Stimulated activated effector memory CD8-positive, alpha-beta T cell treated with anti-CD3 and anti-CD28 coated beads, Interleukin-12 subunit alpha, Interleukin-12 subunit beta, amount 100 ng/mL, for 72 hours (primary cell): ENCODE measurements around the gene C1QTNF7.

ENCODE experiments used
- ATAC-seq: fragments of 150-1000 bp; cut with Tn5 transposase; 2 replicates; pipeline ENCODE4 v1.10.0; 2021
- DNase-seq, 2 donors: peaks; one replicate each; pipeline ENCODE4 v3.0.0; 2021 to 2022; ENCODE audit warnings: low spot score in 2 of 2
- H3K27ac Mint-ChIP-seq: one replicate; pipeline ENCODE4 v1.8.0; 2022; ENCODE audit warnings: mild to moderate bottlenecking, mixed read lengths
- H3K36me3 Mint-ChIP-seq: one replicate; pipeline ENCODE4 v1.8.0; 2022; ENCODE audit warnings: mild to moderate bottlenecking, mixed read lengths
- H3K4me1 Mint-ChIP-seq: one replicate; pipeline ENCODE4 v1.8.0; 2022; ENCODE audit warnings: mixed read lengths
- H3K4me3 Mint-ChIP-seq: one replicate; pipeline ENCODE4 v1.8.0; 2022; ENCODE audit warnings: mild to moderate bottlenecking, mixed read lengths
- H3K9me3 Mint-ChIP-seq: one replicate; pipeline ENCODE4 v1.8.0; 2022; ENCODE audit warnings: mixed read lengths

Gene C1QTNF7

GRCh38 chr4:15402146-15402545 is 25.7 kb upstream of the C1QTNF7 start:
- H3K9me3 Mint-ChIP-seq, result no peaks in the 10 kb centered on the region
- H3K27ac Mint-ChIP-seq, result no peak overlapping the region
- no peak overlapping the region for H3K4me3 Mint-ChIP-seq
- H3K36me3 Mint-ChIP-seq, result no peaks in the 10 kb centered on the region
- ATAC-seq, result no peak
- peaks cover 15% of the 10 kb centered on the region for H3K4me1 Mint-ChIP-seq
- no peak for DNase-seq

- Mint-ChIP-seq H3K4me1 (peaks cover 15% of the 10 kb centered on the region), H3K4me3 (no peak overlapping the region), H3K27ac (peak overlapping the region; percentile 55), H3K36me3 (no peaks in the 10 kb centered on the region), H3K9me3 (no peaks in the 10 kb centered on the region)
- DNase-seq (no peak), ATAC-seq (no peak)
Observed at GRCh38 chr4:15402974-15403373, 24.9 kb upstream of the C1QTNF7 start.

DNA sequence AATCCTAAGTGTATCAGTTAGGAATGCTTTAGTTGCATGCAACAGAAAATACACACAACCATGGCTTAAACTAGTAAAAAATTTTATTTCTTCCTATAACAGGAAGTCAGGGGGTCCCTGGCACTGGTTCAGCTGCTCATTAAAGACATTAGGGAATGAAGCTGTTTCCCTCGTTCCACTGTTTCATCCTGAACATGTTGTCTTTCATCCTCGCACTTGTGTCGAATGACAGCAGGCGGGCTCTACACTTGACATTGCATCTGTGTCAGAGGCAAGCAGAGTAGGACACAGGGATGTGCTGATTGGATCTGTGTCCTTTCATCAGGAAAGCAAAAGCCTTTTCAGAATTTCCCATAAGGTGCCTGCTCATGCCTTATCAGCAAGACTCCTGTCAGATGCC is 22.8 kb upstream of the C1QTNF7 start:
- H3K27ac Mint-ChIP-seq, result no peak overlapping the region
- no peak overlapping the region for H3K4me3 Mint-ChIP-seq
- peaks cover 15% of the 10 kb centered on the region for H3K4me1 Mint-ChIP-seq
- ATAC-seq (no peak), DNase-seq (no peak)
- no peaks in the 10 kb centered on the region for H3K9me3 Mint-ChIP-seq
- no peaks in the 10 kb centered on the region for H3K36me3 Mint-ChIP-seq

- Mint-ChIP-seq H3K4me3 (peak overlapping the region; percentile 17), H3K27ac (peak overlapping the region; percentile 29), H3K4me1 (peaks cover 30% of the 10 kb centered on the region), H3K9me3 (no peaks in the 10 kb centered on the region), H3K36me3 (no peaks in the 10 kb centered on the region)
- DNase-seq (no peak), ATAC-seq (peak; percentile 55)
Observed at GRCh38 chr4:15410750-15411149, 17.1 kb upstream of the C1QTNF7 start.

- no peaks in the 10 kb centered on the region for H3K36me3 Mint-ChIP-seq
- no peak for DNase-seq
- H3K9me3 Mint-ChIP-seq, result no peaks in the 10 kb centered on the region
- H3K27ac Mint-ChIP-seq, result no peak overlapping the region
- peaks cover 30% of the 10 kb centered on the region for H3K4me1 Mint-ChIP-seq
- H3K4me3 Mint-ChIP-seq, result no peak overlapping the region
- ATAC-seq, result no peak
Observed at GRCh38 chr4:15412461-15412860, 15.4 kb upstream of the C1QTNF7 start.

DNA sequence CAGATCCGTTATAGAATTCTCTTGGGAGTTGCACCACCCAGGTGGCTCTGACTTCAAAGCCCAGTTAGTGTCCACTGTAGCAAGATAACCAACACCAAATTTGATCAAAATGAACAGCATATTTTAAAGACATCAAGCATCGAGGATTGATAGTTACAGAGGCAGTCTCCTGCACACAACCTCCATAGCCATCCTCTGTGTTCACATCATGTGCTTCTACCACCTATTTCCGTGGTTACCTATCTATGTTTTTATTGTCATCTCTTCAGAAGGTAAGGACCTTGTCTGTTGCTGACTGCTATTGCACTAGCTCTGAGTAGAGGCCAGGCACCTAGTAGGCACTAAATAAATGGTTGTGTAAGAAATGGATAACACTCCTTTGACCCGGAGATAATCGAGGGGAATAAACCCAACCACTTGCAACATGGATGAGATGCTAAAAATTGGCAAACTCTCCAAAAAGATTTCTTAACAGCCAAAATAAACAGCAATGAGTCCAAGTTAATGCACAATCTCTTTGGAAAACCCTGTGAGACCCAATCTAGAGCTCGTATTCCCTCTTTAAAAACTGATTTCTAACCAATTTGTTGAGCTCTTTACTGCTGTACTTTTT is 14.7 kb upstream of the C1QTNF7 start:
- Mint-ChIP-seq H3K4me3 (no peak overlapping the region), H3K27ac (no peak overlapping the region), H3K36me3 (no peaks in the 10 kb centered on the region), H3K4me1 (peaks cover 30% of the 10 kb centered on the region), H3K9me3 (no peaks in the 10 kb centered on the region)
- DNase-seq, result no peak
- no peak for ATAC-seq

GRCh38 chr4:15413623-15414019 is 14.2 kb upstream of the C1QTNF7 start:
- no peaks in the 10 kb centered on the region for H3K36me3 Mint-ChIP-seq
- peaks cover 30% of the 10 kb centered on the region for H3K4me1 Mint-ChIP-seq
- H3K4me3 Mint-ChIP-seq, result no peak overlapping the region
- DNase-seq, result no peak
- no peak overlapping the region for H3K27ac Mint-ChIP-seq
- peak; percentile 61 for ATAC-seq
- no peaks in the 10 kb centered on the region for H3K9me3 Mint-ChIP-seq

- no peak overlapping the region for H3K4me3 Mint-ChIP-seq
- peaks cover 30% of the 10 kb centered on the region for H3K4me1 Mint-ChIP-seq
- no peak for ATAC-seq
- H3K36me3 Mint-ChIP-seq, result no peaks in the 10 kb centered on the region
- no peaks in the 10 kb centered on the region for H3K9me3 Mint-ChIP-seq
- no peak for DNase-seq
- no peak overlapping the region for H3K27ac Mint-ChIP-seq
Observed at GRCh38 chr4:15414551-15415091, 13.2 kb upstream of the C1QTNF7 start.

DNA sequence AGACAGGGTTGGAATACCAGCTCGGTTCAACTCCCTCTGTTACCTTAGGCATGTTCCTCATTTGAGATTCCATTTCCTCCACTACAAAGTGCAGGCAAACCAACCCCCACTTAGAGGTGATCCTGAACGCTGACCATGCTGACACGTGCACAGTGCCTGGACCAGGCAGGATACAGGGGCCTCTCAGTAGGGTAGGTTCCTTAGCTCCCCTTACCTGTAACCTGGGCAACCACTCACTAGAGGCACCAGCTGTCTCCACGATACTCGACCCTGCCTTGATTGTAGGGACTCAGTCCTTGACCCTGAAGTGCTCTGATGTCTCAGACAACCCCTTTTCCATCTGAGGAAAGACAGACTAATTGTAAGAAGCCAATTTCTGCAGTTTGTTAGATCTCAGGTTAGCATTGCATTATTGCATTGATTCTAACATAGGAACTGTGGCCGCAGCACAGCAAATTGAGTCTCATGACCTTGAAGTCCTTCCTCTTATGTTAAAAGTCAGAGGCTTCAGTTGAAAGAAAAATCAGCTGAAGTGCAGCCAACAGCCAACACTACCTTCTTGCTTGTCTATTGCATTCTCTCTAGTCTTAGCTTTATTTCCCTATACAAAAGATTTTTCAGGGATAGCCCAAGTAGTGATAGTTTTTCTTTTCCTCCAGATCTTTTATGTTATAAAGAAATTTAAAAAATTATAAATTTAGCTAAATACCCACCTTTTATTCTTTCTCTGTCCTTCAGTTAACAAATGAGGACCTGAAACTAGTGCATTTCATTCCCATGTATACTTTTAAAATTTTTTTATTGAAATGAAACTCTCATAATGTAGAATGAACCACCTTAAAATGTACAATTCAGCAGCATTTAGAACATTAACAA is 11.2 kb upstream of the C1QTNF7 start:
- peaks cover 22% of the 10 kb centered on the region for H3K4me1 Mint-ChIP-seq
- DNase-seq (no peak), ATAC-seq (no peak)

GRCh38 chr4:15417233-15417660 is 10.6 kb upstream of the C1QTNF7 start:
- Mint-ChIP-seq H3K4me3 (no peak overlapping the region), H3K4me1 (peaks cover 20% of the 10 kb centered on the region), H3K36me3 (no peaks in the 10 kb centered on the region), H3K9me3 (no peaks in the 10 kb centered on the region), H3K27ac (no peak overlapping the region)
- DNase-seq (no peak), ATAC-seq (no peak)

More for the DNA sequence above, 11.2 kb upstream of the C1QTNF7 start:
- H3K4me3 Mint-ChIP-seq, result no peak overlapping the region
- H3K9me3 Mint-ChIP-seq, result no peaks in the 10 kb centered on the region
- no peaks in the 10 kb centered on the region for H3K36me3 Mint-ChIP-seq
- no peak overlapping the region for H3K27ac Mint-ChIP-seq

- H3K4me3 Mint-ChIP-seq, result no peak overlapping the region
- H3K9me3 Mint-ChIP-seq, result no peaks in the 10 kb centered on the region
- no peak for ATAC-seq
Observed at GRCh38 chr4:15418956-15419355, 8.9 kb upstream of the C1QTNF7 start.

DNA sequence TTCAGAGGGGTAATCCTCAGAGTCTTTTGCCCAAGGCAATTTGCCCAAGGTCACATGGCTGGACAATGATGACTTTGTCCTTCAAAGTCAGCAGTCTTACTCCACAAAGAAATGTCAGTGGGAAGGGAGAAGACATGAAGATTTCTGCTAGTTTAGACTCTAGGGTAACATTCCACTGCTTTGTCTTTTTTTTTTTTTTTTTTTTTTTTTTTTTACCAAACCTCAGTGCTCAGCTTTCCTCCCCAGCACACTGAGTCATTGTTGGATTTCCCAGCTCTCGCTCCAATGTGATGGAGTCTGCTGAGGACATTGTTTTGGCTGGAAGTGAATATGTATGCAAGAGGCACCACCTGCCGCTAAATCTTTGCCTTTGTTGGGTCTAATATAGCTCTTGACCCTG is 7.2 kb upstream of the C1QTNF7 start:
- no peak overlapping the region for H3K27ac Mint-ChIP-seq
- no peak for DNase-seq
- no peaks in the 10 kb centered on the region for H3K36me3 Mint-ChIP-seq
- H3K4me3 Mint-ChIP-seq, result no peak overlapping the region
- no peak for ATAC-seq
- no peaks in the 10 kb centered on the region for H3K9me3 Mint-ChIP-seq
- H3K4me1 Mint-ChIP-seq, result peaks cover 23% of the 10 kb centered on the region

More at GRCh38 chr4:15418956-15419355, 8.9 kb upstream of the C1QTNF7 start:
- Mint-ChIP-seq H3K4me1 (peaks cover 12% of the 10 kb centered on the region), H3K27ac (no peak overlapping the region), H3K36me3 (no peaks in the 10 kb centered on the region)
- no peak for DNase-seq

GRCh38 chr4:15423285-15423711 is 4.5 kb upstream of the C1QTNF7 start:
- Mint-ChIP-seq H3K4me3 (no peak overlapping the region), H3K9me3 (no peaks in the 10 kb centered on the region), H3K36me3 (no peaks in the 10 kb centered on the region), H3K4me1 (peaks cover 23% of the 10 kb centered on the region), H3K27ac (no peak overlapping the region)
- no peak for DNase-seq
- ATAC-seq, result peak; percentile 60

- H3K27ac Mint-ChIP-seq, result no peak overlapping the region
- H3K4me1 Mint-ChIP-seq, result peaks cover 23% of the 10 kb centered on the region
- no peaks in the 10 kb centered on the region for H3K36me3 Mint-ChIP-seq
- no peak for DNase-seq
- H3K4me3 Mint-ChIP-seq, result no peak overlapping the region
- no peaks in the 10 kb centered on the region for H3K9me3 Mint-ChIP-seq
- ATAC-seq, result peak; percentile 97
Observed at GRCh38 chr4:15425520-15425919, 2.3 kb upstream of the C1QTNF7 start.

DNA sequence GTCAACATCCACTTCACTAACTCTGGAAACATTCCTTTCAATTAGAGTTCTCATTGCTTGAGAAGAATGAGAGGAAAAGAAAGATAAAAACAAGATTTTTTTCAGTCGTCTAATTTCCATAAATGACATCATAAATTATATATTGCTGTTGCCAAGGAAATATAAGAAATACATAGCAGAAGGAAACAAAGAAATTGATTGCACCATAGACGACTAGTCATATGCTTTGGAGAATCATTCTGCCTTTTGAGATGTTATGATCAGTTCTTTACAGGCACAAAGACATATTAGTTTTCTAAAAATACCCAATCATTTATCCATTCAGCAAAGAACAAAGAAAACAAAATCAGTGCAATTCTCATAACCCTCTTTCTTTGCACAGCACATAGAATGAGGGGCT is 672 bp upstream of the C1QTNF7 start:
- Mint-ChIP-seq H3K9me3 (no peaks in the 10 kb centered on the region), H3K36me3 (no peaks in the 10 kb centered on the region), H3K4me3 (no peak overlapping the region), H3K4me1 (peaks cover 23% of the 10 kb centered on the region), H3K27ac (no peak overlapping the region)
- DNase-seq (no peak), ATAC-seq (no peak)

- H3K27ac Mint-ChIP-seq, result no peak overlapping the region
- no peaks in the 10 kb centered on the region for H3K9me3 Mint-ChIP-seq
- no peak overlapping the region for H3K4me3 Mint-ChIP-seq
- peaks cover 19% of the 10 kb centered on the region for H3K4me1 Mint-ChIP-seq
- H3K36me3 Mint-ChIP-seq, result no peaks in the 10 kb centered on the region
- ATAC-seq (no peak), DNase-seq (no peak)
Observed at GRCh38 chr4:15428611-15429010, 778 bp downstream of the C1QTNF7 start.
